HFFc6 (cell line): ENCODE measurements around the gene KIF5C. TPM values are rescaled to one million over a fixed set of nuclear protein-coding genes. Genes with fewer than 3 reads are reported as not detected.

ENCODE experiments used
- DNase-seq: peaks from one replicate; pipeline ENCODE4 v3.0.0-alpha.2; 2018
- H3K27ac Mint-ChIP-seq: 2 replicates; pipeline ENCODE4 v1.8.0; 2020; ENCODE audit warnings: mild to moderate bottlenecking, mixed read lengths
- H3K27me3 Mint-ChIP-seq: 2 replicates; pipeline ENCODE4 v1.8.0; 2021; ENCODE audit warnings: mild to moderate bottlenecking, moderate library complexity, mixed read lengths; ENCODE audit not compliant: insufficient read depth
- H3K36me3 Mint-ChIP-seq: 2 replicates; pipeline ENCODE4 v1.8.0; 2021; ENCODE audit warnings: low read depth, mixed read lengths
- H3K4me1 Mint-ChIP-seq: 2 replicates; pipeline ENCODE4 v1.8.0; 2020; ENCODE audit warnings: low read depth, mixed read lengths
- H3K4me3 Mint-ChIP-seq: 2 replicates; pipeline ENCODE4 v1.8.0; 2020; ENCODE audit warnings: mild to moderate bottlenecking, moderate library complexity, mixed read lengths
- H3K9me3 Mint-ChIP-seq: 2 replicates; pipeline ENCODE4 v1.8.0; 2020; ENCODE audit warnings: mild to moderate bottlenecking, mixed read lengths
- total RNA-seq, 6 experiments: library from RNA; stranded (reverse); fragmentation: NEBNext Ultra II Directional; extraction: Animal tissue kit (Norgen Biotek cat#: 25700); gene quantifications; 2 replicates in 1 of 6; 3 replicates in 5 of 6; pipeline ENCODE4 v1.2.3, GENCODE V29; 2021
- TF ChIP-seq, protein P1 (sequence below): fragments of 200-600 bp; sonication (generic); IDR thresholded peaks from 2 replicates; pipeline ENCODE4 v1.5.0; 2021; ENCODE audit warnings: antibody characterized with exemption, mild to moderate bottlenecking

KIF5C gene
- total RNA-seq, 6 experiments from 2014 or later, result 0.38 to 1.0 (median 0.54) TPM

DNA sequence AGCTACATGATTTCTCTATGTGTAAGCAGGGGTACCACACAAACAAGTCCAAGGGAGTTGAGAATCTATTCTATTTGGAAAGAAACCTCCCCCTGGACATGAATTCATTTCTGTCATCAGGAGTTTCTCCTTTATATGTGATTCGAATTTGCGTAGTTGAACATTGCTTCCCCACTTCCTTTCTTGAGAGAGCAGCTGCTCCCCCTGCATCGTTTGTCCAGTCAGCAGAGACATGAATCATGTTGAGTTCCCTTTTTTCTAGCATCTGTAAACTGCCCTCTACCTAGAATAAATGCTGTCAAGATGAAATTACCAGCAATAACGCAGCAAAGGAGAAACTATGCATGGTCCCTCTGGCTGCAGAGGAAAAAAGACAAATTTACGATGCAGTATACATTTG is 73.8 kb downstream of the KIF5C start:
- Mint-ChIP-seq H3K9me3 (no peaks in the 10 kb centered on the region), H3K27ac (no peak overlapping the region), H3K36me3 (no peaks in the 10 kb centered on the region; the same call in 1 of the 2 replicates), H3K4me1 (no peaks in the 10 kb centered on the region), H3K27me3 (peaks cover 26% of the 10 kb centered on the region), H3K4me3 (no peak overlapping the region)
- TF ChIP-seq, protein P1, sequence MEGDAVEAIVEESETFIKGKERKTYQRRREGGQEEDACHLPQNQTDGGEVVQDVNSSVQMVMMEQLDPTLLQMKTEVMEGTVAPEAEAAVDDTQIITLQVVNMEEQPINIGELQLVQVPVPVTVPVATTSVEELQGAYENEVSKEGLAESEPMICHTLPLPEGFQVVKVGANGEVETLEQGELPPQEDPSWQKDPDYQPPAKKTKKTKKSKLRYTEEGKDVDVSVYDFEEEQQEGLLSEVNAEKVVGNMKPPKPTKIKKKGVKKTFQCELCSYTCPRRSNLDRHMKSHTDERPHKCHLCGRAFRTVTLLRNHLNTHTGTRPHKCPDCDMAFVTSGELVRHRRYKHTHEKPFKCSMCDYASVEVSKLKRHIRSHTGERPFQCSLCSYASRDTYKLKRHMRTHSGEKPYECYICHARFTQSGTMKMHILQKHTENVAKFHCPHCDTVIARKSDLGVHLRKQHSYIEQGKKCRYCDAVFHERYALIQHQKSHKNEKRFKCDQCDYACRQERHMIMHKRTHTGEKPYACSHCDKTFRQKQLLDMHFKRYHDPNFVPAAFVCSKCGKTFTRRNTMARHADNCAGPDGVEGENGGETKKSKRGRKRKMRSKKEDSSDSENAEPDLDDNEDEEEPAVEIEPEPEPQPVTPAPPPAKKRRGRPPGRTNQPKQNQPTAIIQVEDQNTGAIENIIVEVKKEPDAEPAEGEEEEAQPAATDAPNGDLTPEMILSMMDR, result no peak
- DNase-seq, result no peak

DNA sequence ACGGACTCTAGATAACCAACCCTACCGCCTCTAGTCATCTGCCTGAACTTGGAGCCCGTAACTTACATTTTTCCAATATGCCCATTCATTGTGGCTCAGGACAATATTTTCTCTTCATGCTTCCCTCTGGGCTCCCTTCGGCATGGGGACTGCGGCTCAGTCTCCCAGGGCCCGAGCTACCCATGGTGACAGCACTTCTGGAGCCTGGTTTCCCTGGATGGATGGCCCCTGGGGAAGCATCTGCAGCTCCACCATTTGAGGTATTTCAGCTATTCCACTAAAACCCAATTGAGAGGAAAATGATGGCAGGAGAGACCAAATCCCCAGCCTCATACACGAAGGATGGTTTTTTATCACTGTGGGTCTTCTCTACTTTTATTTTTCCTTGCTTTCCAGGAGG is 74.3 kb downstream of the KIF5C start:
- Mint-ChIP-seq H3K27me3 (peaks cover 24% of the 10 kb centered on the region), H3K36me3 (no peaks in the 10 kb centered on the region; the same call in 1 of the 2 replicates), H3K27ac (no peak overlapping the region), H3K4me3 (no peak overlapping the region), H3K4me1 (no peaks in the 10 kb centered on the region), H3K9me3 (no peaks in the 10 kb centered on the region)
- TF ChIP-seq, protein P1, result no peak
- DNase-seq, result no peak

- no peak for DNase-seq
- Mint-ChIP-seq H3K27ac (no peak overlapping the region), H3K27me3 (peaks cover 23% of the 10 kb centered on the region), H3K9me3 (no peaks in the 10 kb centered on the region), H3K4me3 (no peak overlapping the region), H3K36me3 (no peaks in the 10 kb centered on the region; the same call in 1 of the 2 replicates), H3K4me1 (no peaks in the 10 kb centered on the region)
- TF ChIP-seq, protein P1, result no peak
These were observed 77.6 kb downstream of the KIF5C start for GRCh38 chr2:148952621-148953020.

DNA sequence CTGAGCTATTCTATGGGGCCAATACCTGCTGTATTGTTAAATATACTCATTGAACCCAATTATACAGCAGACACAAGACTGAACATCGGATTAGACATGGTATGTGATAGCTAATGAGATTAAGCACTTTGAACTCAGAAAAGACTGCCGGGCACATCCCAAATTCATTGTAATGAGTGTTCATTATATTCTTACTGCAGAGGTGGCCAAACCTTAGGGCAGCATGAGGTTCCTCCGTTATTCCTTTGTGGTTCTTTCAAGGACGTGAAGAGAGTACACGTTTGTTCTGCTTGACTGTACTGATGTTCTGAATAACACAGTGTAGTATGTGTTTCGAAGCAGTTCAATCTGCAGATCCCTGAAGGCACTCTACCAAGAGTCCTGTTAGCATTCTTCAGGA is 78.4 kb downstream of the KIF5C start:
- TF ChIP-seq, protein P1, result no peak
- H3K27me3 Mint-ChIP-seq, result peaks cover 19% of the 10 kb centered on the region
- no peaks in the 10 kb centered on the region for H3K9me3 Mint-ChIP-seq
- H3K36me3 Mint-ChIP-seq, result no peaks in the 10 kb centered on the region; the same call in 1 of the 2 replicates
- DNase-seq, result no peak
- no peak overlapping the region for H3K4me3 Mint-ChIP-seq
- H3K4me1 Mint-ChIP-seq, result no peaks in the 10 kb centered on the region
- no peak overlapping the region for H3K27ac Mint-ChIP-seq

GRCh38 chr2:148954536-148954935 is 79.5 kb downstream of the KIF5C start:
- no peaks in the 10 kb centered on the region; the same call in 1 of the 2 replicates for H3K36me3 Mint-ChIP-seq
- H3K9me3 Mint-ChIP-seq, result no peaks in the 10 kb centered on the region
- peaks cover 17% of the 10 kb centered on the region for H3K27me3 Mint-ChIP-seq
- no peak for DNase-seq
- TF ChIP-seq, protein P1, result no peak
- H3K4me1 Mint-ChIP-seq, result no peaks in the 10 kb centered on the region
- no peak overlapping the region for H3K27ac Mint-ChIP-seq
- H3K4me3 Mint-ChIP-seq, result no peak overlapping the region

DNA sequence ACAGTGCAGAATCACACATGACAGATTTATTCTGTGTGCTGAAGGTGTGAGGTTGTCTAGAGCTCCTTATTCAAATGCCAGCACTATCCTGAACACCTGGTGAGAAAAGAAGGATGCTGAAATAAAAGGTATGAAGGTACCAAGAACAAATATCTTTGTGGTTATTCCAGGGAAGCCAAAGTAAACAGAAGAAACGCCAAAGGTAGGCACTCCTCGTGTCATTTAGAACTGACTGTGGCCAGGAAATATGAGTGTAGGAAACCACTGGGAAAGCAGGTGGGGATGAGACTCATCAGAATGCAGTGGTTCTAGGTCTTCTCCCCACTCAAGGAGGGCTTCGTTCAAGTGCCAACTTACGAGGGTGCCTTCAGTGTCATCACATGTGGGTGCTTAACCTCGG is 80.8 kb downstream of the KIF5C start:
- no peak overlapping the region for H3K27ac Mint-ChIP-seq
- peaks cover 13% of the 10 kb centered on the region for H3K27me3 Mint-ChIP-seq
- H3K36me3 Mint-ChIP-seq, result no peaks in the 10 kb centered on the region
- DNase-seq, result no peak
- no peaks in the 10 kb centered on the region for H3K9me3 Mint-ChIP-seq
- TF ChIP-seq, protein P1, result no peak
- no peak overlapping the region for H3K4me3 Mint-ChIP-seq
- H3K4me1 Mint-ChIP-seq, result no peaks in the 10 kb centered on the region
